GM21526 (cell line): Measurements from ENCODE around the gene FAM32A.
A peak's percentile ranks its signal among the peaks of the same experiment; 100 is the strongest.

ENCODE experiments used
- ATAC-seq: cut with Tn5 transposase; IDR thresholded peaks from one replicate; pipeline ENCODE4 v1.9.1; 2021; ENCODE audit warnings: moderate library complexity; ENCODE audit not compliant: unreplicated experiment, low FRiP score

FAM32A gene

GRCh38 chr19:16185123-16185767 is at the start of gene FAM32A:
Gene FAM32A (plus strand): TSS chr19:16185410. CDS start chr19:16185443, 33 bp downstream.
- ATAC-seq: peak; percentile 74

GRCh38 chr19:16135430-16136127 is 49.6 kb upstream of the FAM32A start:
- ATAC-seq: no peak

DNA sequence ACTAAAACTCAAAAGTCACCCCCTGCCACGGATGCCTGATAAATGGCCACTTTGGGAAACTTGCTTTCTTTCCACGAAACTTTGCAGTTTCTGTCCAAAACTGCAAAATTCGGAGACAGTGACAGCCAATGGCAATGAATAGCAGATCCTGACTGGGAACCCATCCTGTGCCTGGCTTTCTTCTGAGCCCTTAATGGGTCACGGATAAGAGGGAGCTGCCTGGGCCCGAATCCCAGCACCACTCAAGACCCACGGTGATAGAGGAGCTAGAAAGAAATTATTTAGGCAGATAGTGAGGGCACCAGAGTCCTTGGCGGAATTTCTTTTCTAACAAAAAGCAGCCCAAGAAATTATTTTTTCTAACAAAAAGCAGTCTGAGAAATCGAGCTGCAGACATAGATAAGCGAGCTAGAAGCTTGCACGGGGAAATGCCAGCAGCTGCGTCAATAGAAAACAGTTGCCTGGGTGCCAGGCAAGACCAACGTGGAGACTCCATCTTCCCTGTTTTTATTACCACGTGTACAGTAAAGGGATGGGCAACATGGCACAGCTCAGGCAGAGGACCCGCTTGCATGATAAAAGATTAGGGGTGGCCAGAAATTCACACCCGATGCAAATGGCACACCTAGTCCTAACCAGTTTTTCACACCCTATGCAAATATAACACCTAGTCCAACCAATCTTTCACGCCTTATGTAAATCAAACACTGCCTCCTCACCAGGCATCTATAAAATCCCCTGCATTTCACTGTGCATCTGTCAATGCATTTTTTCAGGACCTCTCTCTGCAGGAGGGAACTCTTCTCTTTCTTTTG is 48.8 kb upstream of the FAM32A start:
- ATAC-seq: no peak

- no peak for ATAC-seq
Measured at GRCh38 chr19:16139752-16140151, 45.5 kb upstream of the FAM32A start.

- ATAC-seq: peak; percentile 25
Measured at GRCh38 chr19:16141043-16141442, 44.2 kb upstream of the FAM32A start.

DNA sequence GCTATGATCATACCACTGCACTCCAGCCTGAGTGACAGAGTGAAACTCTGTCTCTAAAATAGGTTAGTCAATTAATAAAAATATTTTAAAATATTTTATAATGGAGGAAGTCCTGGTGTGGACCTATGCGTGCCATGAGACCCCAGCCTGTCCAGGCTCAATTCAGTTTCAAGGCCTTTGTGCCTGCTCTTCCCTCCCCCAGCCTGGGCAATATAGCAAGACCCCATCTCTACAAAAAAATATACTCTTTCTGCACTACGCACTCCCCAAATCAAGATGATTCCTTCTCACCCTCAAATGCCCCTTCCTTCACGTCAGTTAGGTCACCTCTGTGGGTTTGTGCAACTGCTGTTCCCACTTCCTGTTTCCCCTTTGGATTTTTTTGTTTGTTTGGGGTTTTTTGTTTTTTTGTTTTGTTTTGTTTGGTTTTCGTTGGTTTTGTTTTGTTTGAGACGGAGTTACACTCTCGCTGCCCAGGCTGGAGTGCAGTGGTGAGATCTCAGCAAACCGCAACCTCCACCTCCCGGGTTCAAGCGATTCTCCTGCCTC is 43.1 kb upstream of the FAM32A start:
- ATAC-seq: no peak

GRCh38 chr19:16143399-16144215 is 41.6 kb upstream of the FAM32A start, which contains the start of gene HSH2D:
Gene HSH2D (plus strand): TSS chr19:16143685. CDS start chr19:16148751, 5,066 bp downstream.
- peak; percentile 47 for ATAC-seq

DNA sequence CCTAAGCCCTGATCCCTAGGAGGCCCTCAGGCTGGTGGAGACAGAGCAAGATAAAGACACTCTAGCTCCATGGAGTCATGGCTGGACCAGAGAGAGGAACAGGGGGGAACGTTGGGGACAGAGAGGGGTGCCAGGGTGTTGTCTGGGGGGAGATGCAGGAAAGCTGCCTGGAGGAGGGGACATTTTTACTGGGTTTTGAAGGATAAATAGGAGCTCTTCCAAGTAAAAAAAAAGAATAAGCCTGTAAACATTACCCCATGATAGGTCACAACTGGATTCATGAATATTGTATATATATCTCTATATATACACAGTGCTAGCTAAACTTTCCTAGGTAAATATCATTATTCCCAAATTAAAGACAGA is 41.0 kb upstream of the FAM32A start:
- ATAC-seq: no peak

GRCh38 chr19:16146112-16146511 is 39.1 kb upstream of the FAM32A start:
- ATAC-seq: no peak

- no peak for ATAC-seq
Measured at GRCh38 chr19:16148443-16149229, 36.6 kb upstream of the FAM32A start.

DNA sequence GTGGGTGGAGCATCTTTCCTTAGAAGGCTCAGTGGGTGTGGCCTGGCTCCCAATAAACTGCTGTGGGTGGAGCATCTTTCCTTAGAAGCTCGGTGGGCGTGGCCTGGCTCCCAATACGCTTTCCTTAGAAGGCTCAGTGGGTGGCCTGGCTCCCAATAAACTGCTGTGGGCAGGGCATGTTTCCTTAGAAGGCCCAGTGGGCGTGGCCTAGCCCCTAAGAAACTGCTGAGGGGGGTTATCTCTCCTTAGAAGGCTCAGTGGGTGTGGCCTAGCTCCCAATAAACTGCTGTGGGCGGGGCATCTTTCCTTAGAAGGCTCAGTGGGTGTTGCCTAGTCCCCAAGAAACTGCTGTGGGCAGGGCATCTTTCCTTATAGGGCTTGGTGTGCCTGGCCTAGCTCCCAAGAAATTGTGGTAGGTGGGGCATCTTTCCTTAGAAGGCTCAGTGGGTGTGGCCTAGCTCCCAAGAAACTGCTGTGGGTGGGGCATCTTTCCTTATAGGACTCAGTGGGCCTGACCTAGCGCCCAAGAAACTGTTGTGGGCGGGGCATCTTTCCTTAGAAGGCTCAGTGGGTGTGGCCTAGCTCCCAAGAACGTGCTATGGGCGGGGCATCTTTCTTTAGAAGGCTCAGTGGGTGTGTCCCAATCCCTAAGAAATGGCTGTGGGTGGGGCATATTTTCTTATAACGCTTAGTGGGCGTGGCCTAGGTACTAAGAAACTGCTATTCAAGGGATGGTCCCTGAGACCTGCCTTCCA is 31.5 kb upstream of the FAM32A start:
- ATAC-seq: no peak

DNA sequence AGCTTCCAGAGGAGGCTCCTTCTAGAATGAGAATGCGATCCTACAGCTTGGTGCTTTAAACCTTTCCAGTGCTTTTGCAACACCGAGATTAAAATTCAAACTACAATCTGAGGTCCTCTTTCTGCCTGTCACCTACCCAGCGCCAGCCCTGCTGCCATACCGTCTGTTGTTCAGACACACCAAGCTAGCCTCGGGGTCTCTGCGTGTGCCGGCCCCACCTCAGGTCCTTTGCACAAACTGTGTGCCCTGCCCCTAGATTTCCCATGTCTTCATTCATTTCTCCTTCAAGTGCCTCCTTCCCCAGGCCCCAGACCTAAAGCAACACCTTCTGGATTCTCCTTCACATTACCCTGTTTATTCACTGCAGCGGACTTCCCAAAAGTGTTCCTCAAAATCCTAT is 30.7 kb upstream of the FAM32A start:
- ATAC-seq: no peak

GRCh38 chr19:16155128-16155527 is 30.1 kb upstream of the FAM32A start:
- ATAC-seq: no peak

DNA sequence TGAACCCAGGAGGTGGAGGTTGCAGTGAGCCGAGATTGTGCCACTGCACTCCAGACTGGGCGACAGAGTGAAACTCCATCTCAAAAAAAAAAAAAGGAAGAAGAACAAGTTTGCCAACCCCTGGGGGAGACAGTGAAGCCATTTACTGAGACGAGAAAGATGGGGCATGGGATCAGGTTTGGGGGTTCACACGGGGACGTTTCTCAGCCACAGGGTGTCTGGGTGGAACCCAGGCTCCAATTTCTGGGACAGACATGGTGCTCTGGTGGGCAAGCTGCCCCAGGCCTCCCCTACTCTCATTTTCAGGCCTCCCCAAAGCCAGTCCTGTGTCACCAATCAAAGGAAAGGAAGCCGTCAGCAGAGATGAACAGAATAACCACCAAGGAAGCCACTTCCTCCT is 28.3 kb upstream of the FAM32A start:
- ATAC-seq: no peak

DNA sequence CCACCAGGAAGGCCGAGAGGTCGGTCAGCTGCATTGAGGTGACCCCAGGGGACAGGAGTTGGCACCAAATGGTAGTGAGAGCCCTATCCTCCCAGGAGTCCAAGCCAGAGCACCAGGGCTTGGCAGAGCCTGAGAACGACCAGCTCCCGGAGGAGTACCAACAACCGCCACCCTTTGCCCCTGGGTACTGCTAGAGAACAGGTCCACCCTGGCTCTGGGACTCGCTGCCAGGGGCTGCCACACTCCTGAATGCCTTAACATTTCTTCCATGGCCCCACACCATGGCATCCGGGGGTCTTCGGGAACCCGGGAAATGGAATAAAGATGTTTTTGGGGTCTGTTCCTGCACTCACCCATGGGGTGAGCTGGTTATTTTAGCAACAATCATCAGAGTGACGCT is 27.6 kb upstream of the FAM32A start:
- ATAC-seq: no peak

GRCh38 chr19:16159655-16160054 is 25.6 kb upstream of the FAM32A start:
- ATAC-seq: no peak

DNA sequence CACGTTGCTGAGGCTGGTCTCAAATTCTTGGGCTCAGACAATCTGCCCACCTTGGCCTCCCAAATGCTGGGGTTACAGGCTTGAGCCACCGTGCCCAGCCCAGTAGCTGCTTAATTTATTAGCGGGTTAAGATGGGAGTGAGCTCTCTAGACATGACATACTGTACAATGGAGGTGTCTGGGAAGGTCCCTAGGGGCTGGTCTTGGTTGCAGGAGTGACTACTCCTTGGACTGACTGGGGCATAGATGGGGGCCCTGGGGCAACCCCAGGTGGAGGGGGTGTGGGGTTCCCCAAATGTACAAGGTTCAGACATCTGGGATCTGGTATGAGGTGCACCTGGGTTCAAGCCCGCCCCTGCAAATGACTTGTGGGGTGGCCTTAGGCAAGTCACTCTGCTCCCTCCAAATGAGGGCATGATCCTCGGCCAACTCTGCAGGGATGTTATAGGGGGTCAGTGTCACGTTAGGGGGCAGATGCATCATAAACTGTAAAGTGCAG is 24.7 kb upstream of the FAM32A start:
- ATAC-seq: no peak

DNA sequence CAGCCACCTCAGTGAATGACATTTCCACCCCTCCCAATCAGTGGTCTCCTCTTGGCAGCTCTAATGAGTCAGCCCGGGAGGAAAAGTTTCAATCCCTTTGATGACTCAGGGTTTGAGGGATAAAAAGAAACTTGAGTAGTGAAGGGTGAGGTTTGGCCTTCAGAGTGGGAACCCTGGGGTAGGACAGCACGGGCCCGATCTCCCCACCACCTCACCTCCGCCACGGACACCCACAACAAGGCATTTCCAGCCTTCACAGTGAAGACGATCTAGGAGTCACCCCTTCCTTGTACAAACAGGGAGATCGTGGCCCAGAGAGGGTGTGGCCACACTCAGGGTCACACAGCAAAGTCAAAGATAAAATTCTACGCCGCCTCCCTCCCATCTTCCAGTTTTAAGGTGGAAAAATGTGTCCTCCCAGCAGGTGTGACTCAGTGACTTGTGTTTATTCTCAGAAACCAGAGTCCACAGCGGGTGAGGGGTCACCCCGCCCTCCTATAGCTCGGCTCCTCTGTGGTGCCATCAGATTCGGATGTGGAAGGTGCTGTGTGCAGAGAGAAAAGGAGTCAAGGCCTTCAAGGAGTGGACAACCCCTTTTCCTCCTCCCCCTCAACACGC is 24.2 kb upstream of the FAM32A start:
- no peak for ATAC-seq
